HG02970 (cell line): ENCODE results near the gene SGF29.
"Not testable (repeated sequence)": the region's sequence is repeated elsewhere in the genome, so short reads cannot be mapped to it uniquely, and the experiment has no call there.

ENCODE experiments used
- ATAC-seq: cut with Tn5 transposase; IDR thresholded peaks from one replicate; pipeline ENCODE4 v1.9.1; 2021; ENCODE audit warnings: mild to moderate bottlenecking, moderate library complexity, moderate number of reproducible peaks; ENCODE audit not compliant: unreplicated experiment, low FRiP score

The SGF29 gene

GRCh38 chr16:28638359-28638758 lies 84.6 kb downstream of the SGF29 start:
- not testable (repeated sequence) for ATAC-seq

DNA sequence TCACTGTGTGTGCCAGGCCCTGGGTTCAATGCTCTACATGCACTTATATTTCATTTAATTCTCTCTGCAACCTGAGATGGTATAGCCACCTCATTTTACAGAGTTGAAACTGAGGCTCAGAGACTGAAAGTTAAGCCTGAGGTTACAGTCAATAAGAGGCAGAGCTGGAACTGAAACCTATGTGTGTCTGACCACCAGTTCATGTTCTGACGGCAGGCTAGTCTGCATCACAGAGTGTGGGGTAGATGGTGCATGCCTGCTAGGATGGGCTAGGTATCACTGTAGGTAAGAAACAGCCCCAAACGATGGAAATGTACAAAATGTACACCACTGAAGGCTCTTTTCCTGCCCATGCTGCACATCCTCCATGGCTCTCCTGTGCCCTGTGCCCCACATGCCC lies 86.2 kb downstream of the SGF29 start:
- ATAC-seq = not testable (repeated sequence)
